Glomerular visceral epithelial cell (primary cell): ENCODE data around the gene LIF.

Experiments
- DNase-seq: peaks from one replicate; pipeline ENCODE4 v3.0.0-alpha.2; 2016; ENCODE audit errors: extremely low spot score

Gene LIF

GRCh38 chr22:30284172-30284571, 37.6 kb upstream of the LIF start:
- DNase-seq, result no peak

GRCh38 chr22:30283342-30283741, 36.8 kb upstream of the LIF start:
- DNase-seq, result no peak

DNA sequence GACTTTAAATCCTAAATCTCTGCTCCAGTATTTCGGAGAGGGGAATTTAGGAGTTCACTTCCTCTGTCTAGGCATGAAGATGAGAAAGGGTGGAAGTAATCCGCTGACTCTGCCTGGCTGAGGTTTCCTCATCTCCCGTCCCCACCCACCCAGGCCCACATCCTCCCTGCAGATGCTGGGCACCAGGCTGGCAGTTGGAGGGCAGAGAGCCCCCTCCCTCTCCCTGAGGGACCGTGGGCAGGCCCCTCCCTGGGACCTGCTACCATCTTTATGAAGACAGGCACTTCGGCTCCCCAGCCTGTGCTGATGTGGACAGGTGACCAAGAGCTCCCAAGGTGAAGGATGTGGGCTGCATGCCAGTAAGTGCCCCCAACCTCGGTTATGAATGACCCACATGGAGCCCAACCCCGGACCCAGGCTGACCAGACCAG, 36.1 kb upstream of the LIF start:
- no peak for DNase-seq

DNA sequence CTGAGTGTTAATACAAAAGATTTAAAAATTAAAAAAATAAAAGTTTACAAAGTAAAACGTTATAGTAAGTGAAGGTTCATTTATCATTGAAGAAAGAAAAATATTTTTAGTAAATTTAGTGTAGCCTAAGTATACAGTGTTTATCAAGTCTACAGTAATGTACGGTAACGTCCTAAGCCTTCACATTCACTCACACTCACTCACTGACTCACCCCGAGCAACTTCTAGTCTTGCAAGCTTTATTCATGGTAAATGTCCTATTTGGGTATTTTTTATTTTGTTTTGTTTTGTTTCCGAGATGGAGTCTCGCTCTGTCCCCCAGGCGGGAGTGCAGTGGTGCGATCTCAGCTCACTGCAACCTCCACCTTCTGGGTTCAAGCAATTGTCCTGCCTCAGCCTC, 33.9 kb upstream of the LIF start:
- no peak for DNase-seq

DNA sequence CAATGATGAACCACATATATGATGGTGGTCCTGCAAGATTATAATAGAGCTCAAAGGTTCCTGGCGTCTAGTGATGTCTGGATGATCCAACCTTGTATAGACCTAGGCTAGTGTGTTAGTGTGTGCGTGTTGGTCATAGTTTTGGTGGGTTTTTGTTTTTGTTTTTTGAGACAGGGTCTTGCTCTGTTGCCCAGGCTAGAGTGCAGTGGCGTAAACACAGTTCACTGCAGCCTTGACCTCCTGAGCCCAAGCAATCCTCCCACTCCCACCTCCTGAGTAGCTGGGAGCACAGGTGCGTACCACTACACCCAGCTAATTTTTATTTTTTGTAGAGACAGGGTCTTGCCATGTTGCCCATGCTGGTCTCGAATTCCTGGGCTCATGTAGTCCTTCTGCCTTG, 33.4 kb upstream of the LIF start:
- no peak for DNase-seq

DNA sequence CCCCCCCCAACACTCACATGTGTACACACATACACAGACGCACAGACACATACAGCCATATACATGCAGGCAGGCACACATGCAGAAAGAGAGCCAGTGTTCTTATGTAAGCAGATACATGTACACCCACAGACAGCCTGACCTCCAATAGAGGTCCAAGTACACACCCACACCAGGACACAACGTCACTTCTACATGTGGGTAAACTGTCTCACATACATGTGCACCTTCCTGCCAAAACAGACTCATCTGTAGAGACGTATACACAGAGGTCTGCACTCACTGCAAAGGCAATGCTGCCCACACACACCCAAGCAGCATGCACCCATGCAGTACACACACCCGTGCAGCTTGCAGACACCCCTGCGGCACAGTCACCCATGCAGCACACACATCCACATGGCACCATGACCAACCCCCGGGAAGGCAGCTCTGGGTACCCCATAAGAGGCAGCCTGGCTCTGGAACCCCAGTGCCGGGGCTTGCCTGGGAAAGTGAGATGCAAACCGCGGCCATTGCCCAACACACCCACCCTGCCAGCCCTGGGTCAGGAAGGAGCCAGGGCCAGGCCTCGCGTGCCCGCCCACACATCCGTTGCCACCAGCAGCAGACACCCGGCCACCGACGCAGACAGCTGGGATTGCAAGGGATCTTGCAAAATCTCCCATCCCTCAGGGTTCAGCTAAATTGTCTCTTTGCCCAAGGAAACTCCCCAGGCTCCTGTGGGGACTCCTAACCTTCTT, 32.7 kb upstream of the LIF start:
- no peak for DNase-seq

DNA sequence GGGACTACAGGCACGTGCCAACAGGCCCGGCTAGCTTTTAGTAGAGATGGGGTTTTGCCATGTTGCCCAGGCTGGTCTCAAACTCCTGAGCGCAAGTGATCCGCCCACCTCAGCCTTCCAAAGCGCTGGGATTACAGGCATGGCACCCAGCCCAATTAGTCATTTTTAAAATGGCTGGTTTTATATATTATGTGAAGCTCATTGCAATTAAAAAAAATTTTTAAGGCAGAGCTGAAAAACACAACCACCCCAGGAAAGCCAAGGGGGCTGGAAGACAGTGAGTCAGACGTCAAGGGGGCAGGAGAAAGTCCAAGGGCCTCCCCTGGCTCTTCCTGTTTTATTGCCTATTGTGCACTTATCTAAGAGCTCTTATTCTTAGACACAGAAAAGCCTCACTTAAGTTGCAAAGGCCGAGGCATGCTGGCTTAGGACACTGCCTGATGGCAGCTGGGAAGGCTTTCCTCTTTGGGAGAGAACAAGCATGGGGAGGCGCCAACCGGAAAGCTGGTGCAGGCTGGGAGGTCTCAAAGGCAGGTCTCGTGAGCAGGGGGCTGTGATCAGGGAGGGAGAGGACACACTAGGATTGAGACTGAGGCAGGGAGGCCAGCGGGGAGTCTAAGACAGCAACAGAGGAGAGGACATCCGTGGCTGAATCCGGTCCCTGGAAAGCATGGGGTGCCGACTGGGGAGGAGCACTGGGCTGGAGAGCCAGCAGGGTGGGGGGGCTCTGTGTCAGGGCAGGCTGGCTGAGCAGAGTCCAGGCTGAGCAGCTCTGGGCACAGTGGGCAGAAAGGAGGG, 31.2 kb upstream of the LIF start:
- peak; percentile 70 for DNase-seq

- no peak for DNase-seq
Measured at GRCh38 chr22:30276039-30276438, 29.5 kb upstream of the LIF start.

- no peak for DNase-seq
Measured at GRCh38 chr22:30275625-30276024, 29.1 kb upstream of the LIF start.

- no peak for DNase-seq
Measured at GRCh38 chr22:30274437-30274812, 27.9 kb upstream of the LIF start.

DNA sequence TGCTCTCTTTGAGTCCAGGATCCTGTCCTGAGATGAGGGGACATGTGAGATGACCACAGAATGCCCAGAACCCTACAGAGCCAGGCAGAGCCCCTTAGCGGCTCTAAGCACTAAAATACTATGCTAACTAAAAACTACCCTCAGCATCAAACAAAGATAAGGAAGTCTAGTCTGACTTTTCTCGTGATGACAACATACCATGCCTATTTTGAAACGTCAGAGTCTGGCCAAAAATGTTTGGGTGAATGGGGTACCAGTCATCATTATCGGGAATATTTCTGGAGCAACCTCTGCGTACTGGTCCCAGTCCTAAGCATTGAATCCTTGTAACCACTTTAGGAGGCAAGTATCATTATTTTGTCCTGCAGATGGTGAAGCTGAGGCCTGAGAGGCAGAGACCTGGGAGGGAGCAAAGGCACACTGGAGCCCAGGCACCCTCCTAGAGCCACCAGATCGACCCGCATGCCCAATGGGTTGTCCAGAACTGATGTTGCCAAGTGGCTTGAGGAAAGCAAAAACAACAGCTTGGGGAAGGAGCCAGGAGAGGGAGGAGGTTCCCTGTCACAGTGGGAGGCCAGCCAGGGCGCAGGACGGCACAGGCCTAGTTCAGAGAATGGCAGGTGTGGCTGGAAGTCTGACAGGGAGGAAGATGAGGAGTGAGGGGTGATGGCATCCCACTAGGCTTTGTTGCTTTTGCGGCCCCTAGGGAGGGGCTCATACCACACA, 27.3 kb upstream of the LIF start:
- DNase-seq, result no peak

DNA sequence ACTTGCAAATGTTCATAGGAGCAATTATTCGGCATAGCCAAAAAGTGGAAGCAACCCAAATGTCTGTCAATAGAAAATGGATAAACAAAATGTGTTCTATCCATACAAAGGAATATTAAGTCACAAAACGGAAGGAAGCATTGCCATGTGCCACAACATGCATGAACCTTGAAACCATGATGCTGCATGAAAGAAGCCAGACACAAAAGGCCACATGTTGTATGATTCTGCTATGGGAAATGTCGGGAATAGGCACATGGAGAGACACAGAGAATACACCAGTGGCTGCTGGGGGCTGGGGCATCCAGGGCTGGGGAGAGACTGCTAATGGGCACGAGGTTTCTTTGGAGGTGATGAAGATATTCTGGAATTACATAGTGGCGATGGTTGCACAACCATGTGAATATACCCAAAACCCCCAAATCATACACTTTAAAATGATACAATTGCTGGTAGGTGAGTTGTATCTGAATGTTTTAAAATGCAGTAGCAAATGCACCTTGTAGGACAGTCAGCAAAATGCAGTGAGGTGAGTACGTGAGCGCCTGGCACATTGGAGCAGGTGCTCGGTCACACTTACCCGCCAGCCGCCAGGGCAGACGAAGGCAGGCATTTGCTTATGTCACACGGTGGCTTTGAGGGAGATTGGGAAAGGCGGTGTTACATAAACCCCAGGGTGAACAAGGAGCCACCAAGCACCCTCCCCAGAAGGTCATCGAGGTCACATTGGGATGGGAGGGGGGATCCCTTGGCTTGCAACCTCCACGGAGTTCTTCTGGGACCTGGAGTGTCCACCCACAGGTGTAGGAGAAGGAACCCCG, 26.4 kb upstream of the LIF start:
- DNase-seq, result no peak

- DNase-seq, result peak; percentile 68
Measured at GRCh38 chr22:30270832-30271231, 24.3 kb upstream of the LIF start.

DNA sequence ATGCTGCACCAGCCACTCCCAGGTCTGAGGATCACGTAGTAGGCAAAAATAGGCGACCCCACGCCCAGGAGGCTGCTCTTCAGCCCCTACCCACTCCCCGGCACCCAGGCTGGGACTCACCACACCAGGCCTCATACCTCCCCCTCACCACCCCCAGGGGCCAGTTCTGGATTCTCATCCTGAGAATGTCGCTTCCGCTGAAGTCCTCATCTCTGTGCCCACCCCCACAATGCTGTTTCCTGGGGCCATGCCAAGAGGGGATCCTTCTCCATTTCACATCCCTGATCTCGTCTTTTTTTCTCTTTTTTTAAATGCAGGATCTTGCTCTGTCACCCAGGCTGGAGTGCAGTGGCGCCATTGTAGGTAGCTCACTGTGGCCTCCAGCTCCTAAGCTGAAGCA, 21.8 kb upstream of the LIF start:
- no peak for DNase-seq

DNA sequence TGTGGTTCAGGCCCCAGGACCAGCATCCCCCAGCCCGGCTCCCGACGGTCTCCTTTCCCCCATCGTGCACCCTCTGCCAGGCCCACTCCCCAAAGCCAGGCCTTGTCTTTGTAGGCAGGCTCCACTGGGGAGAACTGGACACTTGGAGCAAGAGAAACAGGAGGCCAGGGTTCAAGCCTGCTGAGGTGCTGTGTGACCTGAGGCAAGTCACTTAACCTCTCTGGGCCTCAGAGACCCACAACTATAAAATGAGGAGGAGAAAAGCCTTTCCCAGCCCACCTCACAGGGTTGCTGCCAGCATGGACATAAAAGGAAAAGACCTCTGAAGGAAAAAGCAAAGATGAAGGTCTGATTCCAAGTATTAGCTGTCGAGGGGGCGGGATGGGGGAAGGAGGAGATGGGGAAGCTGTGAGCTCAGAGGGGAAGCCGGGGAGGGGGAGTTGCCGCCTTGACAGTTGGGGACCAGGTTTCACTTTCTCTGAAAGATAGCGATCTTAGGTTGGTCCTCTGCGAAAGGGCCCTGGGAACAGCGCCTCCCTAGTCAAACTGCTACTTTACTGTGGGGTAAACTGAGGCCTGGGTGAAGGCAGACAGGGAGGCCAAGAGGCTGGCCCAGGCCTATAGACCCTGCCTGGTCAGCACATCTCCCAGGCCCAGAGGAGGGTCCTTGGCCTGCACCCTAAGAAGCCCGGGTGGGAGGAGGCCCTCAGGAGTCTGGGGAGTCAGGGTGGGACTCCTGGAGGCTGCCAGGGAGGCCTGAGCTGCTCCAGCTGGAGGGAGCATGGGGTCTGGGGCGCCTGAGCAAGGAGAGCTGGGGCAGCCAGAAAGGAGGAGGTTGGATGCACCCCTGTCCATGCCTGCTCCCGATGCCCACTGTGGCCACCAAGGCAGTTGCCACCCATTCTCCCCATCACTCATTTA, 21.1 kb upstream of the LIF start:
- DNase-seq, result no peak

- DNase-seq, result no peak
Measured at GRCh38 chr22:30266445-30267381, 20.2 kb upstream of the LIF start, which contains the start of gene OSM. Gene OSM (minus strand): TSS chr22:30266851. CDS start chr22:30266799, 52 bp downstream.

- DNase-seq, result no peak
Measured at GRCh38 chr22:30265823-30266444, 19.4 kb upstream of the LIF start.

DNA sequence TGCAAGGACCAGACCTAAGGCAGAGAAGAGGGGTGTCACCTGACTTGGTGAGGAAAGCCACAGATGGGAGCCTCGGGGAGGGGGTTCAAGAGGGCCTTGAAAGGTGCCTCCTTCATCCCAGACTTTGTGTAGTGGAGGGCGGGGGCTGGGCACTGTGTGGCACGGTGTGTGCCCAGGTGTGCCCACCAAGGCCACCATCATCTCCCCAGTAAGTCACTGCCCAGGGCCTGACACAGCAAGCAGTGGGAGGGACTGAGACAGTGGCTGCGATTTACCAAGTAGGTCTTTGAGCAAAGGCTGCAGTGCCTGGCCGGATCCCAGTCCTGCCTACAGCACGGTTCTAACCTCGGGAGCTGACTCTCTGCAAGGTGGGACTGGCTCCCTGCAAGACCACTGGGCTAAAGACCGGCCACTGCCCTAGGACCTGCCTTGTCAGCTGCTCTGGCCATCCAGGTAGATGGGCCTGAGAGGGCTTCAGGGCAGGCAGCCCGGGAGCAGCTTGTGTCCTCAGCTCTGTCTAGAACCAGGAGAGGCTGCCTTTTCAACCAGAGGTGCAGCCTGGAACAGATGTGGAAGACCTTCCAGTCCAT, 18.7 kb upstream of the LIF start:
- no peak for DNase-seq

DNA sequence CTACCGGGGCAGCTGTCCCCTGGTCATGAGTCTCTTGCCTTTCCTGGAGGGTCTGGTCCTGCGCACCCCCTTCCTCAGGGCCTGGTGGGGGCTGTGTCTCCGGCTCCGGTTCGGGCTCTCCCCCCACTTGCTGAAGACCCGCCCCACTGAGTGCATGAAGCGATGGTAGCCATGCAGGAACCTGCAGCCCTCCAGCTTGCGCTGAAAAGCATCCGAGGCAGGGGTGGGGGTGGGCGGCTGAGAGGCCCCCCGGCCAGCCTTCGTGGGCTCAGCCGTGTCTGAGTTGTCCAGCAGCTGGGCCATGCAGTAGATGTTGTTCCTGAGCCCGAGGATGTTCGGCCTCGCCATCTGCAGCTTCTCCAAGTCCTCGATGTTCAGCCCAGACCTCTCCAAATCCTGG, 17.3 kb upstream of the LIF start:
- no peak for DNase-seq
